A549 (cell line): ENCODE data around the gene BAHCC1.

Experiments
- CBX8 ChIP-seq: fragments of 200-600 bp; sonication (generic); IDR thresholded peaks from 2 replicates; pipeline ENCODE4 v1.6.1; 2016
- EHMT2 ChIP-seq: fragments of 200-600 bp; sonication (generic); IDR thresholded peaks from 2 replicates; pipeline ENCODE4 v1.6.1; 2016; ENCODE audit warnings: antibody characterized with exemption, low read depth, mild to moderate bottlenecking, moderate library complexity
- EP300 ChIP-seq, 2 experiments: fragments of >200 bp; sonication (Bioruptor Twin); formaldehyde crosslinking; IDR thresholded peaks; 2 replicates in 1 of 2; 3 replicates in 1 of 2; pipeline ENCODE4 v1.6.1; 2016 to 2017
- MAFK ChIP-seq: fragments of 450-650 bp; IDR thresholded peaks from 2 replicates; pipeline ENCODE4 v1.6.1; 2014; ENCODE audit not compliant: partially characterized antibody
- RCOR1 ChIP-seq: fragments of 150-350 bp; IDR thresholded peaks from 2 replicates; pipeline ENCODE4 v1.6.1; 2014; ENCODE audit warnings: antibody characterized with exemption, low read length, low read depth
- RFX5 ChIP-seq: fragments of 450-650 bp; IDR thresholded peaks from 2 replicates; pipeline ENCODE4 v1.7.1; 2014; ENCODE audit warnings: antibody characterized with exemption, mild to moderate bottlenecking, moderate library complexity
- RNF2 ChIP-seq: fragments of 200-600 bp; sonication (generic); IDR thresholded peaks from 2 replicates; pipeline ENCODE4 v1.6.1; 2016; ENCODE audit warnings: low read depth, mild to moderate bottlenecking, antibody characterized with exemption, moderate library complexity, borderline replicate concordance
- TP53 ChIP-seq: fragments of 250-450 bp; sonication (Bioruptor Pico); IDR thresholded peaks from 2 replicates; pipeline ENCODE4 v1.5.0; 2021; ENCODE audit warnings: mild to moderate bottlenecking, moderate library complexity
- TF ChIP-seq, protein P1 (sequence below): fragments of >200 bp; sonication (Bioruptor Twin); formaldehyde crosslinking; IDR thresholded peaks from 3 replicates; pipeline ENCODE4 v1.5.1; 2016
- TF ChIP-seq, protein P2 (sequence below): fragments of 150-350 bp; IDR thresholded peaks from 2 replicates; pipeline ENCODE4 v1.6.1; 2014; ENCODE audit warnings: low read depth, mild to moderate bottlenecking, low read length
- TF ChIP-seq, protein P3 (sequence below): fragments of 450-650 bp; IDR thresholded peaks from 2 replicates; pipeline ENCODE4 v1.6.1; 2014; ENCODE audit warnings: antibody characterized with exemption

DNA sequence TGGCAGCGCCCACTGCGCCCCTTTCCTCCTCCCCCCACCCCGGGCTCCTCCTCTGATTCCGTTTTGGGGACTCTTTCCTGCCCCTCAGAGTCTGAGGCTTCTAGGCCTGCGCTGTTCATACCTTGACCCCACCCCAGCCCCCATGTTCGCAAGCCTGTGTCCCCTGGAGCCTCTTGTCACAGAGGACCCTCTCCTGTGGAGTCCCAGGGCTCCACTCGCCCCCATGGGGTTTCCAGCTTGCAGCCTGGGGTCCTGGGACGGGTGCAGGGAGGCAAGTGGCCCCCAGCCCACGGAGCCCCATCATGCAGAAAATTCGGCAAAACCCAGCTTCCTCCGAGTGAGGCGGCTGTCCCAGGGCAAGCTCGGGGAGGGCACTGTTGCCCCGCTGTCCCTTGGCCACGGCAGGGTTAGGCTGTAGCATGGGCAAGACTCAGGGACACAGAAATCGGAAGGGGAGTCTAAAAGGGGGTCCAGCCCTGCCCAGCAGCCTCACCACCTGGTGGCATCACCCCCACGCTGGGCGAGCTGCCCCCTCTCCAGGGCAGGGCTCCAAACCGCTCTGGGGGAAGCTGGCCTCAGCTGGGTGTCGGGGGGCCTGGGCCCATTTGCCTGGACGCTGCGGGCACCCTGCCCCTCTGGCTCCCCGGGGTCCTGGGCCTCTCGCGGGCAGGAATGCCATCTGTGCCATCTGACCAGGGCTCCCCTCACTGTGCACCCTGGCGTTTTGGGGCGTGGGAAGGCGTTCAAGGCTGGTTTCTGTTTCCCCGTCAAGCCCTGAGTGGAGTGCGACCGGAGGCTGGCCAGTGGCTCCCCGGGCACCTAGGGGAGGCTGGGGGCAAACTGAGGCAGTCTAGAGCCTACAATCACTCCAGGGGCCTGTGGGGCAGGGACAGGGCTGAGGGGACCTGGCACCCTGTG, 11.5 kb upstream of the BAHCC1 start:
- TF ChIP-seq TP53 (CRISPR knock-in tag) (no peak), RNF2 (no peak), EHMT2 (no peak), RCOR1 (no peak), CBX8 (no peak), MAFK (no peak), RFX5 (no peak), EP300 (IDR thresholded peaks at IDR 0.05) (no peak)
- TF ChIP-seq, protein P1, sequence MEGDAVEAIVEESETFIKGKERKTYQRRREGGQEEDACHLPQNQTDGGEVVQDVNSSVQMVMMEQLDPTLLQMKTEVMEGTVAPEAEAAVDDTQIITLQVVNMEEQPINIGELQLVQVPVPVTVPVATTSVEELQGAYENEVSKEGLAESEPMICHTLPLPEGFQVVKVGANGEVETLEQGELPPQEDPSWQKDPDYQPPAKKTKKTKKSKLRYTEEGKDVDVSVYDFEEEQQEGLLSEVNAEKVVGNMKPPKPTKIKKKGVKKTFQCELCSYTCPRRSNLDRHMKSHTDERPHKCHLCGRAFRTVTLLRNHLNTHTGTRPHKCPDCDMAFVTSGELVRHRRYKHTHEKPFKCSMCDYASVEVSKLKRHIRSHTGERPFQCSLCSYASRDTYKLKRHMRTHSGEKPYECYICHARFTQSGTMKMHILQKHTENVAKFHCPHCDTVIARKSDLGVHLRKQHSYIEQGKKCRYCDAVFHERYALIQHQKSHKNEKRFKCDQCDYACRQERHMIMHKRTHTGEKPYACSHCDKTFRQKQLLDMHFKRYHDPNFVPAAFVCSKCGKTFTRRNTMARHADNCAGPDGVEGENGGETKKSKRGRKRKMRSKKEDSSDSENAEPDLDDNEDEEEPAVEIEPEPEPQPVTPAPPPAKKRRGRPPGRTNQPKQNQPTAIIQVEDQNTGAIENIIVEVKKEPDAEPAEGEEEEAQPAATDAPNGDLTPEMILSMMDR: no peak
- TF ChIP-seq, protein P2, sequence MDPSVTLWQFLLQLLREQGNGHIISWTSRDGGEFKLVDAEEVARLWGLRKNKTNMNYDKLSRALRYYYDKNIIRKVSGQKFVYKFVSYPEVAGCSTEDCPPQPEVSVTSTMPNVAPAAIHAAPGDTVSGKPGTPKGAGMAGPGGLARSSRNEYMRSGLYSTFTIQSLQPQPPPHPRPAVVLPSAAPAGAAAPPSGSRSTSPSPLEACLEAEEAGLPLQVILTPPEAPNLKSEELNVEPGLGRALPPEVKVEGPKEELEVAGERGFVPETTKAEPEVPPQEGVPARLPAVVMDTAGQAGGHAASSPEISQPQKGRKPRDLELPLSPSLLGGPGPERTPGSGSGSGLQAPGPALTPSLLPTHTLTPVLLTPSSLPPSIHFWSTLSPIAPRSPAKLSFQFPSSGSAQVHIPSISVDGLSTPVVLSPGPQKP: no peak
- TF ChIP-seq, protein P3, sequence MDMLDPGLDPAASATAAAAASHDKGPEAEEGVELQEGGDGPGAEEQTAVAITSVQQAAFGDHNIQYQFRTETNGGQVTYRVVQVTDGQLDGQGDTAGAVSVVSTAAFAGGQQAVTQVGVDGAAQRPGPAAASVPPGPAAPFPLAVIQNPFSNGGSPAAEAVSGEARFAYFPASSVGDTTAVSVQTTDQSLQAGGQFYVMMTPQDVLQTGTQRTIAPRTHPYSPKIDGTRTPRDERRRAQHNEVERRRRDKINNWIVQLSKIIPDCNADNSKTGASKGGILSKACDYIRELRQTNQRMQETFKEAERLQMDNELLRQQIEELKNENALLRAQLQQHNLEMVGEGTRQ: no peak
